ENCODE results near the gene MED31. TPM values are rescaled to one million over a fixed set of nuclear protein-coding genes. Genes with fewer than 3 reads are reported as not detected.
A peak's percentile ranks its signal among the peaks of the same experiment; 100 is the strongest.

MED31 gene
- total and polyA plus RNA-seq, 2 of the 13 experiments (the other 11 are each of a cell fraction or from before 2014, with no cell fraction given) = 19.0 to 20.9 TPM

- no peak for TF ChIP-seq SOX13 (IDR thresholded peaks at IDR 0.05)
- peak in 1 of 2 experiments; percentile 56; a peak in 2 of 4 replicates for TF ChIP-seq SOX13 (CRISPR knock-in tag; conservative IDR thresholded peaks at IDR 0.05 in 1 of 2, IDR thresholded peaks at IDR 0.05 in 1 of 2)
- TF ChIP-seq KDM1A (CRISPR knock-in tag; IDR thresholded peaks at IDR 0.05) = 0 out of 2 replicates have a peak, but pooled peaks have one; percentile 12
- no peak for TF ChIP-seq DNMT1 (CRISPR knock-in tag; IDR thresholded peaks at IDR 0.05)
- TF ChIP-seq CEBPB (IDR thresholded peaks at IDR 0.05; ENCODE audit: borderline replicate concordance, low read depth, low read length) = peak; percentile 33; the same call in 1 of the 2 replicates
- TF ChIP-seq YY1 (IDR thresholded peaks at IDR 0.05; ENCODE audit: insufficient read depth, insufficient replicate concordance, low read depth, low read length) = no peak
- no peak for TF ChIP-seq ZBTB3 (CRISPR knock-in tag; IDR thresholded peaks at IDR 0.05; ENCODE audit: borderline replicate concordance, low read depth)
- TF ChIP-seq RARA (CRISPR knock-in tag; IDR thresholded peaks at IDR 0.05) = peak; percentile 40; the same call in 1 of the 2 replicates
- no peak for TF ChIP-seq ZNF674 (CRISPR knock-in tag; IDR thresholded peaks at IDR 0.05; ENCODE audit: low read depth)
- TF ChIP-seq SALL1 (CRISPR knock-in tag; IDR thresholded peaks at IDR 0.05) = 0 out of 2 replicates have a peak, but pooled peaks have one; percentile 6
- TF ChIP-seq NCOA2 (CRISPR knock-in tag; IDR thresholded peaks at IDR 0.05) = 0 out of 2 replicates have a peak, but pooled peaks have one; percentile 11
These were observed 30.3 kb upstream of the MED31 start (continued) for GRCh38 chr17:6681671-6682070.

GRCh38 chr17:6681176-6681575 is 29.8 kb upstream of the MED31 start:
- Histone ChIP-seq H3K4me2 (ENCODE audit: low read depth, low read length) (peak overlapping the region; percentile 66), H3K9me3 (ENCODE audit: low read length) (no peaks in the 10 kb centered on the region), H3K9ac (ENCODE audit: insufficient read depth, low read depth, low read length) (no peak overlapping the region), H3K4me3 (replicated peaks in 1 of 3; ENCODE audit: insufficient read depth in 1 of 3, low read depth in 2 of 3, low read length in 3 of 3) (peak overlapping the region in 1 of 3 experiments; percentile 13; a peak in 1 of 6 replicates), H3K4me1 (ENCODE audit: insufficient read depth, low read length) (peaks cover 96% of the 10 kb centered on the region), H4K20me1 (ENCODE audit: insufficient read depth, low read length) (no peaks in the 10 kb centered on the region), H2AFZ (ENCODE audit: low read length) (no peak overlapping the region), H3K27me3 (ENCODE audit: control insufficient read depth in 1 of 2, insufficient read depth in 2 of 2, low read length in 2 of 2) (no peaks in the 10 kb centered on the region; a peak in 1 of 5 replicates), H3K27ac (ENCODE audit: extremely low read length, insufficient read depth, low read length) (peak overlapping the region; percentile 15), H3K79me2 (ENCODE audit: insufficient read depth, low read length) (no peaks in the 10 kb centered on the region), H3K36me3 (replicated peaks in 1 of 2; ENCODE audit: control insufficient read depth in 1 of 2, insufficient read depth in 2 of 2, low read length in 2 of 2) (no peaks in the 10 kb centered on the region)
- FAIRE-seq (no peak), DNase-seq (ENCODE audit: low spot score) (no peak), ATAC-seq (no peak)
- no TSS peak for BruUV-seq (replicated peaks)
- in situ Hi-C loops (cut with HindIII; ENCODE audit: extremely low pct_ligation_motif_present, low pct_unique_long_range_greater_than_20kb) (no loop called here), intact Hi-C loops (cut with micrococcal nuclease; ENCODE audit: unreplicated experiment) (no loop called here)
- CTCF ChIA-PET (ENCODE audit: low intra/inter-chr PET ratio, low total read pairs) = no interaction called here
- TF ChIP-seq RFX5 (IDR thresholded peaks at IDR 0.05; ENCODE audit: low read depth, low read length) (no peak), SRF (IDR thresholded peaks at IDR 0.05; ENCODE audit: low read depth, low read length) (peak; percentile 87; the same call in 1 of the 2 replicates), SALL1 (CRISPR knock-in tag; IDR thresholded peaks at IDR 0.05) (0 out of 2 replicates have a peak, but pooled peaks have one; percentile 7), ZNF18 (CRISPR knock-in tag; IDR thresholded peaks at IDR 0.05; ENCODE audit: insufficient replicate concordance) (peak; percentile 76)
- WGBS (ENCODE audit: low lambda C conversion rate) = 10% methylated on average over 4 of the region's 4 CpGs
- POLR2A ChIA-PET = interaction anchor here (0.6 to 7.7 kb wide), 4 partner anchors 10 to 35 kb away, joined by 3 to 265 read pairs (median 50); partner anchors contain the start of gene SLC13A5

Data from HepG2 (cell line).